Measurements from ENCODE around the gene PET100.

PET100 gene

GRCh38 chr19:7628589-7629311, 843 bp upstream of the PET100 start:
- no peak for DNase-seq (ENCODE audit: low spot score)
- TF ChIP-seq, protein P1, sequence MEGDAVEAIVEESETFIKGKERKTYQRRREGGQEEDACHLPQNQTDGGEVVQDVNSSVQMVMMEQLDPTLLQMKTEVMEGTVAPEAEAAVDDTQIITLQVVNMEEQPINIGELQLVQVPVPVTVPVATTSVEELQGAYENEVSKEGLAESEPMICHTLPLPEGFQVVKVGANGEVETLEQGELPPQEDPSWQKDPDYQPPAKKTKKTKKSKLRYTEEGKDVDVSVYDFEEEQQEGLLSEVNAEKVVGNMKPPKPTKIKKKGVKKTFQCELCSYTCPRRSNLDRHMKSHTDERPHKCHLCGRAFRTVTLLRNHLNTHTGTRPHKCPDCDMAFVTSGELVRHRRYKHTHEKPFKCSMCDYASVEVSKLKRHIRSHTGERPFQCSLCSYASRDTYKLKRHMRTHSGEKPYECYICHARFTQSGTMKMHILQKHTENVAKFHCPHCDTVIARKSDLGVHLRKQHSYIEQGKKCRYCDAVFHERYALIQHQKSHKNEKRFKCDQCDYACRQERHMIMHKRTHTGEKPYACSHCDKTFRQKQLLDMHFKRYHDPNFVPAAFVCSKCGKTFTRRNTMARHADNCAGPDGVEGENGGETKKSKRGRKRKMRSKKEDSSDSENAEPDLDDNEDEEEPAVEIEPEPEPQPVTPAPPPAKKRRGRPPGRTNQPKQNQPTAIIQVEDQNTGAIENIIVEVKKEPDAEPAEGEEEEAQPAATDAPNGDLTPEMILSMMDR (IDR thresholded peaks at IDR 0.05; ENCODE audit: extremely low read depth, missing control alignments): no peak

- no peak for DNase-seq (ENCODE audit: low spot score)
- TF ChIP-seq, protein P1 (IDR thresholded peaks at IDR 0.05; ENCODE audit: extremely low read depth, missing control alignments): no peak
These were observed 2.0 kb downstream of the PET100 start for GRCh38 chr19:7631577-7631976.

DNA sequence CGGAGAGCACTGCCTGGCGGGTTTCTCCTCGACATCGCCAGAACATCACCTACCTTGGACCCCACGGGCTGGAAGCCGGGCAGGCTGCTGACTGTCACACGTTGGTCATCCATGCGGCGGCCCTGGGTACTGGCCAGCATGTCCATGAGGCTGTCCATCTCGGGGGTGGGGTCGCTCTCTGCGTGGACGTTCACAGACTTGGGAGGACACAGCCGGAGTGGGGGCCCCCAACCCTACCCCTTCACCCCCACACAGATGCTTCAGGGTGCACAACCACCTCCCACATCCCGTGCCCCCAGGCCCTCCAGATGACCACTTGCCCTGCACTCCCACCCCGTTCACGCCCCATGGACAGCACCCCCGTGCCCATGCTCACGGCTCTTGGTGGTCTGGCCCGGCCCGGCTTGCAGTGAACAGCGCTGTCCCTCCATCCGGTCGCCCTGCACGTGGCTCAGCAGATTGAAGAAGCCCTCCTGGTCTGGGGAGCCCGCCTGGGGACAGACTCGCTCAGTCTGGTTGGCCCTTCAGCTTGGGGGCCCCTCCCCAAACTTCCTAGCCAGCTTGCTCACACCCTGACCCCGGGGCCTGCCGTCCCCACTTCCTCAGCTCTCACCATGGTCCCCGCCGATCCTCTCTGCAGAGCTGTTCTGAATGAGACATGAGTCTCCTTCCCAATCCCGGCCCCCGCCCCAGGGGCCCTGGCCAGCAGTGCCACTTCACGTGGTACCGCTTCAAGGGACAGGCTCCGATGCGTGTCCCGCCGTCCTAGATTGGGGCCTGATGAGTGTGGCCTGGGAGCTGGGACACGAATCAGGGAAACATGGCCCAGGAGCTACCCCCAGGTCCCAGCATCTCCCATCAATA, 3.0 kb downstream of the PET100 start:
- DNase-seq (ENCODE audit: low spot score): no peak
- TF ChIP-seq, protein P1 (IDR thresholded peaks at IDR 0.05; ENCODE audit: extremely low read depth, missing control alignments): no peak

GRCh38 chr19:7633698-7634097, 4.1 kb downstream of the PET100 start, which contains the start of gene PCP2:
Gene PCP2 (minus strand): TSS chr19:7633719. CDS start chr19:7633457, 262 bp downstream.
- no peak for DNase-seq (ENCODE audit: low spot score)
- TF ChIP-seq, protein P1 (IDR thresholded peaks at IDR 0.05; ENCODE audit: extremely low read depth, missing control alignments): no peak

DNA sequence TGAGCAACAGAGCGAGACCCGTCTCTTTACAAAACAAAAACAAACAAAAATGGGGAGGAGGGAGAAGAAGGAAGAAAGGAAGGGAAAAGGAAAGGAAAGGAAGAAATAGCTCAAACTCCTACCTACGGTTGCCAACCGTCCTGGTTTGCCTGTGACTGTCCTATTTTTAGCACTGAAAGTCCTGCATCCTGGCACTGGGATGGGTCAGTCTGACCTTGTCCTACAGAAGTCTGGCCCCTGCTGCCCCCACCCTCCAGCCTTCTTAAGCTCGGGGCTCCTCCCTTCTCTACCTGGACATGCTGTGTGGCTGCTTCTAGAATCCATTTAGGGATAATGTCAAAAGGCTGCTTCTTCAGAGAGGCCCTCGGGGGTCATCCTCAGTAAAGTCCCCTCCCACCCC, 6.1 kb downstream of the PET100 start:
- TF ChIP-seq, protein P1 (IDR thresholded peaks at IDR 0.05; ENCODE audit: extremely low read depth, missing control alignments): no peak
- no peak for DNase-seq (ENCODE audit: low spot score)

DNA sequence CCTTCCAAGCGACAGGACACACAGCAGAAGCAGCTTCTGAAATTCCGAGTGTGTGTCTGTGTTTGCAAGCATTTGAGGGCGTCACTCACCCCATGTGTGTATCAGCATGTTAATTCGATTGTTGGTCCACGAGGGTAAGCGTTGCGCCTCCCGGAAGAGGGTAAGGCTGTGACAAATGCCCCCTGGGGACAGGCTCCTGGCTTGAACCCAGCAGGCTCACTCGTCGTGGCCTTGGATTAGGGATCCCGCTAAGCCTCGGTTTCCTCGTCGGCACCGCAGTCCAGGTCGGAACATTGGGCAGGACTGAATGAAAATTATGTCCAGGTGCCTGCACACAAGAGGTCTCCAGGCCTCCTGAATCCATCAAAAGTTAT, 6.7 kb downstream of the PET100 start:
- DNase-seq (ENCODE audit: low spot score): no peak
- TF ChIP-seq, protein P1 (IDR thresholded peaks at IDR 0.05; ENCODE audit: extremely low read depth, missing control alignments): no peak

All from GM20000 (cell line).